ENCODE results near the gene ANKS1A.
A peak's percentile ranks its signal among the peaks of the same experiment; 100 is the strongest.
"Not testable (repeated sequence)": the region's sequence is repeated elsewhere in the genome, so short reads cannot be mapped to it uniquely, and the experiment has no call there.

Gene ANKS1A

DNA sequence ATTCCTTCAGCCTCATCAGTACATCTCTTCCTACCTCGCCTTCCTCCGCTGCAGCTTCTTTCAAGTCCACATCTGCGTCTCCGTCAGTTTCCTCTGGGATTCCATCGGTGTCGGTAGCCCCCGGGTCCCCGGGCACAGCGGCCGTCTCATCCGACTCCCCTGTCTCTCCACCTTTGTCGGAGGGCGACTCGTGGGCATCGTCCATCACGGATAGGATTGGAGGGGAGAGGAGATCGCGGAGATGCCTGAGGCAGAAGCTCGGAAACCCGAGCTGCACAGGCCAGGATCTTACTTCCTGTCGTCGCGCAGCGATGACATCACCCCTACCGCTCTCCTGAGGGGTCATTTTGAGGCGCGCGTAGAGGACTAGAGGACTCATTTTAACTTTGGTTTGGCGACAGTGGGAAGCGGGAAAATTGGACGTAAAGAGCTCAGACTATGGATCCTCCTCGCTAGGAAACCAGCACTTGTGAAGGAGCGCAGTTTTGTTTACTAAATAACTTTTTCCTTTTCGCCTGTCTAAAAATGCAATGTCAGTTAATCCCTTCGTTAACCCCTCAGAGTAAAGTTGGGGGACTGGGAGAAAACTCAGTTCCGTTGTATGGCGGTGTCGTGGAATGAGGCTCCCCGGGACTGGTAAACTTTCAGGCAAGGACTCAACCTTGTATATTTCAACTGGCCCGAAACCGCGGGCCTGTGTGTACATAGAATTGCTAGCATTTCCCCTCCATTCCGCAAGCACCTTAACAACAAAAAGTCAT lies 1.1 kb upstream of the ANKS1A start, which contains the start of gene TAF11:
TSS of gene TAF11 (minus strand) at position 290 of the 761 bp plus-strand sequence. CDS start at position 205, 85 bp downstream.
- DNase-seq: peak; percentile 45 to 75

DNA sequence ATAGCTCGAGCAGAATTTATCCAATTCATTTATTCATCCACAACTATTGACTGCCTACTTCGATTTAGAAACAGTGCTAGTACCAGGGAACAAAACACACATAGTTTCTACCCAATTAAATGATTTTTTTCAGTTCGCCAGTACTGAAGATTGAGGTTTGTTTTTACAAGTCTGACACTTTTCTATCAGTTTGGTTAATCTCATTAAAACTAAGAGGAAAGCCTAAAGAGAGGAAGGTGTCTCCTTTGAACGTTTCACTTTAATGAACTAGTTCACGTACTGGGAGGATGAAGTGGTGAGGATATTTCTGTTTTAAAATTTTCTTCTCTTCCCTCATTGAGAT lies 570 bp upstream of the ANKS1A start:
- DNase-seq: no peak

DNA sequence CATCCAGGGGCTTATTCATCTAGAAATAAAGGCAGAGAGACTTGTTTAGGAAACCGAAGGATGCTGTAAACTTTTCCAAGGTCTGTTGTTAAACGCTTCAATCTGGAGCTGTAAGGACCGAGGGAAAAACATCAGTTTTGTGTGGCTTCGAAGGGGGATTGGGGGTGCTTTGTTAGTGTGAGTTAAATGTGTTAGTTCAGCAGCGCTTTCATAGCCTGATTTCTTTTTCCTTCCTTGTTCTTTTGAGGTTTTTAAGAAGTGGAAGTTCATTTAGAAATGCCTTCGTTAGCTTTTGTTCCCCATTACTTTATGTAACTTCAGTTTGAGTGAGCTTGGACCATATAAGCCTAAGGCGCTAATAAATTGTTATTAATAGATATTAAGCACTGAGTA lies 1.5 kb downstream of the ANKS1A start:
- no peak for DNase-seq

DNA sequence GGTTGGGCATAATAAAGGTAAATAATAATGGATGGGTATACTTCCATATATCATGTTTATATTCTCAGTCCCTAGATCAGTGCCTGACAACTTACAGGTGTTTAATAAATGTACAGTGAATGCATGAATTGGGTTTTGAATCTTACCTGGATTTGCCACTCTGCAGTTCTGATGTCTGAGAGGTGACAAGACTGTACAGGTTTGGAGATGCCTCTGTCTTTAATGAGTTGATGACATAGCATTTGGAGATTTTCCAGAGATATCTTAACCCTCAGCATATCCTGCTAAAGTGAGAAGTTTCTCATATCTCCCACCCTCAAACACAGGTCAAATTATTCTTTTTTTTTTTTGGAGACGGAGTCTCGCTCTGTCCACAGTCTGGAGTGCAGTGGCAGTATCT lies 2.2 kb downstream of the ANKS1A start:
- no peak for DNase-seq

DNA sequence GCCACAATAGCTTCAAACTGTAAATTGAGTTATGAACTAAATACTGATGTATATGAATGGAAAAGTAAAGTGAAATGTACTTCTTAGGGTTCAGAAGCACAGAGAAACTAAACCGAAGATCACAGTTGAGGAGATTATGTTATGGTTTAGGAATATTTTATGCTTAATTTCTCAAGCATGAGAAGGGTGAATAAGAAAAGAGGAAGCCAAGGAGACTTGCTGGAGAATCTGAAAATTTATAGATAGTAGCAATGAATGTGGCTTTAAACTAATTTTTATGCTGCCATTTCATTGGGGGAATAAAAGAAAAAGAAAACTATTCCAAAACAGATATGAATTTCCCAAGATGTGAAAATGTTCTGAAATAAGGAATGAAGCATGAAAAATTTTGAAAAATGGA lies 5.6 kb downstream of the ANKS1A start:
- DNase-seq: no peak

DNA sequence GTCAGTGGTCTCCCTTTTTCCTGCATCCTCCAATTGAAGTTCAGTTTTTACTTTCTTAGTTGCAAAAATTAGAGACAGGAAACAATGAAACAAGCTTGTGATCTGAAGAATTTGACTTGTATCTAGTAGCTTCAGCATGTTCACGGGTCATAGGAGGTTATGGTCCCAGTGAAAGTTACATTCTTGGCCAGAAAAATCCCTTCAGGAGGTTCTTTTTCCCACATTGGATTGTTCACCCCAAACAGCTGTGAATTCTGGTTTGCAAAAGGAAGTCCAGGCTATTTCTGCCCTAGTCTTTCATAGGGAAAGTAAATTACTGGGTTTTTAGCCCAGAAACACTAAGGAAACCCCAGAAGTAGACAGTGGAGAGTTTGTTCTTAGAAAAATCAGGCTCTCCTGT lies 8.1 kb downstream of the ANKS1A start:
- DNase-seq: no peak

DNA sequence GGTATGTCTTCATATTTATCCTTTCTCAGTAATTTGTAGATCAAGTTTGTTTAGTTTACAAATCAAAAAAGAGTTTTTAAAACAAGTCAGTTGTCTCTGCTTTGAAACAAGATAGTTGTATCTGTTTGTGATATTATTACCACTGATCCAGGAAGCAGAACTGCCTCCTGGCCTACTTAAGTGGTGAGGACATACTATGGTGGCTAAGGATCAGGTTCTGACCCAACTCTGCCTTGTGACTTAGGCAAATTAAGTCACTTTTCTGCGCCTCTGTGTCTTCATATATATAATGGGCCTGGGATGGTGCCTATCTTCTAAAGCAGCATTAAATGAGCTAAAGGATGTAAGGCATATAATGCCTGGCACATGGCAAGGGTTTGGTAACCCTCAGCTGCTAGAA lies 8.7 kb downstream of the ANKS1A start:
- no peak for DNase-seq

DNA sequence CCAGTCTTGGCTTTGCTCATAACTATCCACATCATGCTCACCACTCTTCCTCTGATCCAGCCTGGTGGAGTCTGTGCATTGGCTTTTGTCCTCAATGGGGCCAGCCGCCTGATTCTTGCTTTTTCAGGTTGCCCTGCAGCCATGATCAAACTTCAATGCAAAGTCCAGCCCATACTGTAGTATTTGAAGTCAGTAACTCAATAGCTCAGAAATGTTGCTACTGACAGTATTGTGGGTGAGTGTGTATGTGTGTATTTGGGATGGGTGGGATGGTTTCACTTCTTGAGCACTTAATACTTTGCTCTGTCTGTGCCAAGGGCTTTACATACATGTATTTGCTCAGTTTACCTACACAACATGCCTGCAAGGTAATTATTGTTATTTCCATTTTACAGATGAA lies 10.7 kb downstream of the ANKS1A start:
- not testable (repeated sequence) for DNase-seq

DNA sequence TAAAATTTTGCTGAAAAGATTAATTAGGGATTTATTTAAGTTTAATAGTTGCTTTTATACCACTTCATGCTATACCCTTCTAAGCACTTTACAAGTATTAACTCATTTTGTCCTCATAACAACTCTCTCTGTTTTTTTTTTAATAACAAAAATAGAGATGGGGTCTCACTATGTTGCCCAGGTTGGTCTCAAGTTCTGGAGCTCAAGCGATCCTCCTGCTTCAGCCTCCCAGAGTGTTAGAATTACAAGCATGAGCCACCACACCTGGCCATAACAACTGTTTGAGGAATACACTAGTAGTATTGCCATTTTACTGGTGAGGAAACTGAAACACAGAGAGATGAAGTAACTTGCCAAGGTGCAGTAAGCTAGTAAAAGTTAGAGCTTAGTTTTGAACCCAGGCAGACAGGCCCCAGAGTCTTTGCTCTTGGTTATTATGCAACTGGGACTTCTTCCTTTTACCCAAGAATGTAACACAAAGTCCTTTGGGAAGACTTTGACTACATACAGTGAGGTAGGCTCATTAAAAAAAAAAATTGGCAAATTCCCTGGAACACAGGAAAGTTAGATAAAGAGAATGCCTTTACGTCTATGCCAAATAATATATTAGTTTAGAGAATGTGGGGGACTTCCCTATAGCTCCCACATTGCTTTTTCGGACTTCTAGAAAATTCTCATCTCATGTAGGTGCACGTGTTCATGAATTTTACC lies 11.4 kb downstream of the ANKS1A start:
- no peak for DNase-seq

DNA sequence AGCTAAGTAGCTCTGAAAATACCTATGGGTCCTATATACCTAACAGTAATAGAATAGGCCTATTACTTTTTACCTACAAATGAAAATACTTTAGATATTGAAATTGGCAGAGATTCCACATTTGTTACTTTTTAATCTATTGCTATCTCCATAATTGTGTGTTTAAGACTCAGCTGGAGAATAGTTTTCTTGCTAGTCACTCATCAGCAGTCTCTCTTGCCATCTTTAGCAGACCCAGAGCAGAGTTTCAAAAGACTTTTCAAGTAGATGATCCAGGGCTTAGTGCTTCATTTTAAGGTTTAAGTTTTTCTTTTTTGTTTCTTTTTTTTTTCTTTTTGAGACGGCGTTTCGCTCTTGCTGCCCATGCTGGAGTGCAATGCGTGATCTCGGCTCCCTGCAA lies 12.9 kb downstream of the ANKS1A start:
- no peak for DNase-seq

DNA sequence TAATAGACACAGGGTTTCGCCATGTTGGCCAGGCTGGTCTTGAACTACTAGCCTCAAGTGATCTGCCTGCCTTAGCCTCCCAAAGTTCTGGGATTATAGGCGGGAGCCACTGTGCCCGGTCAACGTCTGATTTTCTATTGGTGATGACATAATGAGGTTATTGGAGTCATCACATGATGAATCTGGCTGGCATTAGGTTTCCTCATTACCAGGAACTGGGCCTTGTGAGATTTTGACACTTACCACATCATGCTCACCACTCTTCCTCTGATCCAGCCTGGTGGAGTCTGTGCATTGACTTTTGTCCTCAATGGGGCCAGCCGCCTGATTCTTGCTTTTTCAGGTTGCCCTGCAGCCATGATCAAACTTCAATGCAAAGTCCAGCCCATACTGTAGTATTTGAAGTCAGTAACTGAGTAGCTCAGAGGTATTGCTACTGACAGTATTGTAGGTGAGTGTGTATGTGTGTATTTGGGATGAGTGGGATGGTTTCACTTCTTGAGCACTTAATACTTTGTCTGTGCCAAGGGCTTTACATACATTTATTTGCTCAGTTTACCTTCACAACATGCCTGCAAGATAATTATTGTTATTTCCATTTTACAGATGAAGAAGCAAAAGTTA lies 16.0 kb downstream of the ANKS1A start:
- DNase-seq: no peak

DNA sequence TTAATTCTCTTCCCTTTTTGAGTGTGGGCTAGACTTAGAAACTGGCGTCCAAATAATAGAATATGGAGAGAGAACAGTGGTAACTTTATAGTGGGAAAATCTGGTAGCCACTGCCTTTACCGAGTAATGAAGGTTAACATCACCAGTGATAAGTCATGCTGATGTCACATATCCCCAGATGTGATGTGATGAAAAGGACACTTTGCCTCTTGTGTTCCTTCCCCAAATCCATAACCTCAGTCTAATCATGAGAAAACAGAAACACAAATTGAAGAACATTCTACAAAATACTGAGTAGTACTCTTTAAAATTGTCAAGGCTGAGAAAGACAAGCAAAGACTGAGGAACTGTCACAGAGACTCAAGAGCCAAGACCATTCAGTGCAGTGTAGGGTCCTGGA lies 17.8 kb downstream of the ANKS1A start:
- DNase-seq: no peak

DNA sequence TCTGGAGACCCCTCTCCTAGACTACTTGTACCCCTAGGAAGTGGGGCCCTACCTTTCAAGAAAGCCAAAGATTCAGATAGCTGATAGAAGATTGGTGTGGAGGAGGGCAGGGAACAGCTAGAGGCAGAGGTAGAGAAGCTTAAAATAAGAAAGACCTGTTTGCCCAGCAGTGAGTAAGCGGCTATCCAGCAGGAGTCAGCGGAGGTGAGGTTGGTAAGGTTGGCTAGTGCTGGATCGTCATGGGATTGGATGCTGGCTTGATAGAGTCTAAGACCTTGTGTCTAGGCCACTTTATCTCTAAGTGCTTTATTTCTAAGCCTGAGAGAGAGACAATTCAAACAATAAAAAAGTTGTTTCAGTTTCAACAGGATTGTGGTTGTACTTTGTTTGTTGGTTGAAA lies 19.1 kb downstream of the ANKS1A start:
- no peak for DNase-seq

DNA sequence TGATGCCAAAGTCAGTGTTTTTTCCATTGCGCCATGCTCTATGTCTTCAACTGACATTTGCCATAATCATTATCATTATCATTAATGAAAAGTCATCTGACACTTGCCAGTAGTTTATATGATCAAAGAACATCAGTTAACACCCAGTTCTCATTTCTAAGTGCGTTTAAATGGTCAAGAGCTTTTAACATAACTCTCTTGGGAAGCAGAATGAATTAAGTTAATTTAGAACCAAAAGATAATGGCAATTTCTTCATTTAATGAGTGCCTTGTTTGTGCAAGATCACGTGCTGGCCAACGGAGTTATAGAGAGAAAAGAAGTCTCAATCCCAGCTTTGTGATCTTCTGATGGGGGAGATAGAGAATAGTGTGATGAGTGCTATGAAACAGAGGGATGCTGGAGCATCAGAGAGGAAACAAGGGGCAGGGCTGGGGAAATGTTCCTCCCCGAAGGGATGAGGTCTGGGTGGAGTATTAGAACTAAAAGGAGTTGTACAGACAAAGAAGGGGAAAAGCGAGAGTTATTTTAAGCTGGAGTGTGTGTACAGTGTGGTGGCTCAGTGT lies 20.3 kb downstream of the ANKS1A start:
- DNase-seq: no peak

DNA sequence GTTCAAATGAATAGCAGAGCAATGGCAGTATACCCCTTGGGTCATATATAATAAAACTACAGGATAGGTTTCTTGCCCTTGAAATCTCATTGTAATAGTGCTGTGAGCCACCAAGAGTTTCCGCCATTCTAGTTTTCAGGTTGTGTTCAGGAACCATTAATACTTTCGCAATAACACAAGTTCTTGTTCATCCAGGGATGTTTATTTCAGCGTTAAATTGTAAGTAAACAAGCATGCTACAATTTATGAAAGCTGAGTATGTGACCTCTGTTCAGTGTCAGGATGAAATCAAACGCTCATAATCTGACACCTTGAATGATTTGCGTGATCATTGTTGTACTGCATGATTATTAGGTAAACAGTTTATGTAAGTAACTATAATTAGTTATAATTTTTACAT lies 22.8 kb downstream of the ANKS1A start:
- no peak for DNase-seq

DNA sequence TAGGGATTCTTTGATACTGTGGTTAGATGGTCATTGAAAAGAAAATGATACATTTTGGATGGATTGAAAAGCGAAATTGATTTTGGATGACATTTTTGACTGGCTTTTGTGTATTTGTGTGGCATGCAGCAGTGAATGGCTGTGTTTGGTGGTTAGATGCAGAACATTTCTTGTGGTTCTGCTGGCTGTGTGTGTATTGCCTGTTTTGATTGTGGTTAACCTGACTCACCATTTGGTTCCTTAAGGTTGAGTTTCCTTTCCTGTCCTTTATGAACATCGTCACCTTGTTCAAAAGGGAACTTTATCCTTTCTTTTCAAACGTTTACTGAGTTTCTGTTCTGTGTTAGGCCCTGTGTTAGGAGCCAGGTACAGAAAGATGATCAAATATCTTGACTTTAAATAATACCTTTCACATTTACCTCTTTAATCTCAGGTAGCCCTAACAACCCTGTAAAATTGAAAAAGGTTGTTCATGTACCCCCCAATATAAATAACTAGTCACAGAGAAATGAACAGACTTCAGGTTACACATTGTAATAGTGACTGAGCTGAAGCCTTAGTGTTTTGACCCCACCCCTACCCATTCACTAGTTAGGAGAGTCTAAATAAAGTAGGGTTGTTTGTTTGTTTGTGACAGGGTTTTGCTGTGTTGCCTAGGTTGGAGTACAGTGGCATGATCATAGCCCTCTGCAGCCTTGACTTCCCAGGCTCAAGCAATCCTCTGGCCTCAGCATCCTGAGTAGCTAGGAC lies 23.8 kb downstream of the ANKS1A start:
- no peak for DNase-seq

DNA sequence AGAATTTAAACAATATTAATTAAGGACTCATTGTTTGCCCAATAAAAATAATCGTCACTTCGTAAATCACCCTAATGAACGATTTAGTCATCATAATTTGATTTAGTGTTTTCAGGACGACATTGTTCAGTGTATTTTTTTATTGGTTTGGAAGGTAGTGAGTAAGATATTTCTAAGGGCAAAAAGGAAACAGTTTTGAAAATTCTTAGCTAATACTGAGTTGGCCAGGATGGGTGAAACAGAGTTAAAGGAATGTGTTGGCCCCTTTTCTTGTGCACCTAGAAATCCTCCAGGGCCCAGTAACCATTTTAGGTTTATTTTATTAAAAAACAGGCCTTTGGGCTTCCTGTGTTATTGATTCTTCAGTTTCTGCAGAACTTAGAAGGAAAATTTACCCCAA lies 25.3 kb downstream of the ANKS1A start:
- DNase-seq: no peak

DNA sequence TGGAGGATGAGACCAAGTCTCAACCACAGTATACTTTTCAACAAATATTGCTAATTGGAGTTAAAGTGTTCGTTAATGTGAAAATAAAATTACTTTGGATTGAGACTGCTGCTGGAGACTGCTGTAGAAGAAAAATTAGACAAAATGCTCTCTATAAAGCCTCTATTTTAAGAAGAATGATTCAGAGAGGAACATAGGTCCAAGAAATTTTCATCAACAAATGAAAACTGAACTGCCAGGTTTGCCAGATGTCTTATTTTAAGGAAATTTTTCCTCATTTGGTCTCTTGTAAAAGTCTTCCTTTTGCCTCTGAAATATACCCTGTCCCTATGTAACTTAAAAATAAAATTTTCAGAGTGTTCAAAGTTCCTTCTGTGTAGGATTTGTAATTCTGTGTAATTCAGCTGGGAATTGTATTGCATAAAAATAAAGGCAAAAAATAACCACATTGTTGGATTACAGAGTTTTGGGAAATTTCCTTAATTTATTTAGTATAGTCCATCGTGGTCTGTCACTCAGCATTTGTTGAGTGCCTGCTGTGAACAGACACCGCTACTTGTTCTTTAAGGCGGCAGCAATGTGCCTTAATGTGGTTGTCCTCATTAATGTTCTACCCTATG lies 27.4 kb downstream of the ANKS1A start:
- DNase-seq: no peak

DNA sequence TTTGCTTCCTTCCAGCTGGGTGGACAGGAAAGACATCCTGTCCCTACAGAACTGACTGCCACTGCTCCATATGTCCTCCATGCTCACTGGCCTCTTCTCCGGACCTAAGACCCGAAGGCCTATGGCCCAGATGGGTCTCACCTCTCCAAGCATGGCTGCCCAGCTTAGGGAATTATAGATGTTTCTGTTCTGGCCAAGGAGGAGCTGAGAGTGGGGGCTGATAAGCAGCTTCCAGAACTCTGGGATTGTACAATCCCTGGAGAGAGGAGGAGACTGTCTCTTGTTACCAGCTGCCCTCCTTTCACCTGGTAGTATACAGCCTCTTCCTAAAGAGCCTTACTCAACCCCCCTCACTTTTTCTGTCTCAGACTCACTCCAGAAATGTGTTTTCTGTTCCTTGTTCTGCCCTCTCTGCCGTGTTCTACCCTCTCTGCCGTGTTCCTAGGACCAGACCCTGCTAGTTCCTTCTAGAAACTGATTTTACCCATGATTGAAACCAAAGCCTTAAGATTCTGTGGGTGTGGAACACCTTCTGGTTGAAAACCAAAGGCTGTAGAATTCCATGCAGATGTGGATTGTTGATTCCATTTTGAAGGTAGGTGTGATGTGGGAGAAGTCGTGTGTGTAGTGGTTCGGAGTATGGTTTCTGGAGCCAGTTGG lies 28.7 kb downstream of the ANKS1A start:
- no peak for DNase-seq

DNA sequence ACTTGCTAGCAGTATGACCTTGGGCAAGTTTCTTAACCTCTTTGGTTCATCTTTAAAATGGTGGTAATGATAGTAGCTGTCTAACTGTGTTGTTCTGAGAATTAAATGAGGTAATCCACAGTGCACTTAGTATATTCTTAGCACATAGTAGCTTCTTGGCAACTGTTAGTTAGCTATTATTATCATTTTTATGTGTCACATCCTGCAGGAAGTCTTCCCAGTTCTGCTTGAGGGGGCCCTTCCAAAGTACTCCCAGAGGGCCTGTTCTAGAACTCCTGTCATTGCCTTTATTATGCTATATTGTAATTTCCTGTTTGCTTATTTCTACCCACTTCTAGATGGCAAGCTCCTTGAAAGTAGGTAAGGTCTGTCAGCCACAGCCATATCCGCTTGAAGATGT lies 30.6 kb downstream of the ANKS1A start:
- DNase-seq: no peak

DNA sequence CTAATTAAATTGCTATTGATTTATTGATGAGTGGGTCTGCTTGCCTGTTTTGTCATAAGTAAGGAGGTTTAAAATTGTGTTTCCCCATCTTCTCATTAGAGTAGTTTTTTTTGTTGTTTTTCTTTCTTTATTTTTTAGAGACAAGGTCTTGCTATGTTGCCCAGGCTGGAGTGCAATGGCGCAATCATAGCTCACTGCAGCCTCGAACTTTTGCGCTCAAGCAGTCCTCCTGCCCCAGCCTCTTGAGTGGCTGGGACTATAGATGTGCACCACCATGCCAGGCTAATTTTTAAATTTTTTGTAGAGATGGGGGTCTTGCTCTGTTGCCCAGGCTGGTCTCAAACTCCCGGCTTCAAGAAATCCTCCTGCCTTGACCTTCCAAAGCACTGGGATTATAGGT lies 31.0 kb downstream of the ANKS1A start:
- no peak for DNase-seq

DNA sequence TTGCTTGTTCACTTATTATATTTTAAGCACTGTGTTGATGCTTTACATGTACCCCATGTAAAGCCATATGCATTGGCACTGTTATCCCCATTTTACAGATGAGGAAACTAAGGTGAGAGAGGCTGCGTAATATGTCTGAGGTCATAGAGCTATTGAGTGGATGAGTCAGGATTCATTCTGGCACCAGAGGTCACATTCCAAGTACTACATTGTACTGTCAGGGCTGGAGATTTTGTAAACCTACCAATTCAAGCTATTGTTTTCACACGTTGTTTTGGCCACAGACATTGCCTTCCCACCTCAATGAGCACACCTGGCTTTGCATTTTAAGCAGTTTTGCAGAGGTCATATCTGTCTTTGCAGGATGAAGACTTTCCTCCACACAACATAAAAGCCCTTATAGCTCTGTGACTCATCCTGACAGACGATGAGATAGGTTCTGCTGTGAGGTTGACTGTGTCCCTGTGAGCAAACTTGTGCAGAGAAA lies 33.2 kb downstream of the ANKS1A start:
- no peak for DNase-seq
